Suprapubic skin (tissue), 4 donors: ENCODE data around the gene RARG.

Source experiments
- EP300 ChIP-seq: sonication (generic); formaldehyde crosslinking; IDR thresholded peaks from one replicate; pipeline ENCODE4 v1.6.1; 2017; ENCODE audit warnings: antibody characterized with exemption
- POLR2A ChIP-seq, 2 donors: fragments of 450-650 bp; IDR thresholded peaks; one replicate each; pipeline ENCODE4 v1.6.1; 2017; ENCODE audit warnings: antibody characterized with exemption in 2 of 2, mild to moderate bottlenecking in 2 of 2, moderate library complexity in 2 of 2
- POLR2AphosphoS5 ChIP-seq, 3 donors: sonication (generic); formaldehyde crosslinking; IDR thresholded peaks; one replicate each; pipeline ENCODE4 v1.6.1; 2017; ENCODE audit warnings: antibody characterized with exemption in 3 of 3
- TF ChIP-seq, protein P1 (sequence below), 2 donors: fragments of 200-600 bp in 1 of 2; fragments of 450-650 bp in 1 of 2; sonication (generic) in 1 of 2; IDR thresholded peaks; one replicate each; pipeline ENCODE4 v1.5.1; 2016 to 2019; ENCODE audit warnings: antibody characterized with exemption in 2 of 2, mild to moderate bottlenecking in 1 of 2, moderate library complexity in 1 of 2

GRCh38 chr12:53217051-53217930 is 14.7 kb downstream of the RARG start:
- TF ChIP-seq, protein P1, sequence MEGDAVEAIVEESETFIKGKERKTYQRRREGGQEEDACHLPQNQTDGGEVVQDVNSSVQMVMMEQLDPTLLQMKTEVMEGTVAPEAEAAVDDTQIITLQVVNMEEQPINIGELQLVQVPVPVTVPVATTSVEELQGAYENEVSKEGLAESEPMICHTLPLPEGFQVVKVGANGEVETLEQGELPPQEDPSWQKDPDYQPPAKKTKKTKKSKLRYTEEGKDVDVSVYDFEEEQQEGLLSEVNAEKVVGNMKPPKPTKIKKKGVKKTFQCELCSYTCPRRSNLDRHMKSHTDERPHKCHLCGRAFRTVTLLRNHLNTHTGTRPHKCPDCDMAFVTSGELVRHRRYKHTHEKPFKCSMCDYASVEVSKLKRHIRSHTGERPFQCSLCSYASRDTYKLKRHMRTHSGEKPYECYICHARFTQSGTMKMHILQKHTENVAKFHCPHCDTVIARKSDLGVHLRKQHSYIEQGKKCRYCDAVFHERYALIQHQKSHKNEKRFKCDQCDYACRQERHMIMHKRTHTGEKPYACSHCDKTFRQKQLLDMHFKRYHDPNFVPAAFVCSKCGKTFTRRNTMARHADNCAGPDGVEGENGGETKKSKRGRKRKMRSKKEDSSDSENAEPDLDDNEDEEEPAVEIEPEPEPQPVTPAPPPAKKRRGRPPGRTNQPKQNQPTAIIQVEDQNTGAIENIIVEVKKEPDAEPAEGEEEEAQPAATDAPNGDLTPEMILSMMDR (IDR thresholded peaks at IDR 0.05) = no peak
- TF ChIP-seq EP300 (no peak), POLR2AphosphoS5 (IDR thresholded peaks at IDR 0.05) (no peak), POLR2A (IDR thresholded peaks at IDR 0.05) (no peak)
